AG08395 (cell line): ENCODE measurements around the gene UBQLN4.
"Not testable (repeated sequence)": the region's sequence is repeated elsewhere in the genome, so short reads cannot be mapped to it uniquely, and the experiment has no call there.

Source experiments
- DNase-seq: peaks from one replicate; pipeline ENCODE4 v3.0.0; 2012; ENCODE audit warnings: mixed read lengths, low spot score

UBQLN4 gene

DNA sequence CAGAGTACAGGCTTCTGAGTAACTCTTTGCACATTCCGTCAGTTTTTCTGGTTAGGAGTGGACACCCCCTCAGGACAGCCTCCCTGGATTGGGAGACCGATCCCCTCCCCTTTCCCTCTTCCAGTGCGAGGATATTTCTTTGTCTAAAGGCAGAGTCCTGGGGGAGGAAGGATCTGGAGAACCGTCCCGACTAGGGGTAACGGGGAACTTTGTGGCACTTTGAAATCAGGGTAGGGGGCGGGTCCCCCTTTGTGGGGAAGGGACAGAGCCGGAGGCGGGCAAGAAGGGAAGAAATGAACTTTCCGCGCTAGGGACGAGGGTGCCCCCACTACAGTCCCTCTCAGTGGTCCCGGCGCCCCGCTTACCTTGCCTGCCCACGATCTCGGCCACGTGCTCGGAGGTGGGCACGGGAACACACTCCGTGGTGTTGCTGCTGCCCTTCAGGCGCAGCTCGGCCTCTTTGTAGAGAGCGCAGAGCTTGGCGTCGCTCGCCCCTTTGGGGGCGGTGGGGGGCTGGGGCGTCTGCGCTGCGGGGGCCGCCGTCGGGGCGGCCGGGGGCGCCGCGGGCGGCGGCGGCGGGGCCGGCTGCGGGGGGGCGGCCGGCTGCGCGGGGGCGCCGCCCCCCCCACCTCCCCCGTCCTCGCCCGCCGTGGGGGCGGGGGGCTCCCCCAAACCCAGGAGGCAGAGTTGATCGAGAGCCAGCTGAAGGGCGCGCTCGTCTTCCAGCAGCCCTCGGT is 27.8 kb upstream of the UBQLN4 start:
- DNase-seq = no peak

DNA sequence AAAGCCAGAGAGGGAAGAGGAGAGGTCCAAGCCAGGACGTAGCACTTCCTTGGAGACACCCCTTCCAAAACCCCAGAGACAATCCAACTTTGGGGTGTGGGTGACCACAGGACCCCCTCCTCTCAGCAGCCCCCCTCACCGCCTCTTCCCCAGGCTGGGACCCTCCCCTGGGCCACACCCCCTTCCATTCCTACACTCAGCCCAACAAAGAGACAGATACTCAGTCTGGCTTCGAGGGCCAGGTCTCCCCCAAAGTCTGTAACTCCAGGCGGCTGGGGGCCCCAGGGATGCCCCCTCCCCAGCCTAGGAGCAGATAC is 27.2 kb upstream of the UBQLN4 start:
- DNase-seq = no peak

DNA sequence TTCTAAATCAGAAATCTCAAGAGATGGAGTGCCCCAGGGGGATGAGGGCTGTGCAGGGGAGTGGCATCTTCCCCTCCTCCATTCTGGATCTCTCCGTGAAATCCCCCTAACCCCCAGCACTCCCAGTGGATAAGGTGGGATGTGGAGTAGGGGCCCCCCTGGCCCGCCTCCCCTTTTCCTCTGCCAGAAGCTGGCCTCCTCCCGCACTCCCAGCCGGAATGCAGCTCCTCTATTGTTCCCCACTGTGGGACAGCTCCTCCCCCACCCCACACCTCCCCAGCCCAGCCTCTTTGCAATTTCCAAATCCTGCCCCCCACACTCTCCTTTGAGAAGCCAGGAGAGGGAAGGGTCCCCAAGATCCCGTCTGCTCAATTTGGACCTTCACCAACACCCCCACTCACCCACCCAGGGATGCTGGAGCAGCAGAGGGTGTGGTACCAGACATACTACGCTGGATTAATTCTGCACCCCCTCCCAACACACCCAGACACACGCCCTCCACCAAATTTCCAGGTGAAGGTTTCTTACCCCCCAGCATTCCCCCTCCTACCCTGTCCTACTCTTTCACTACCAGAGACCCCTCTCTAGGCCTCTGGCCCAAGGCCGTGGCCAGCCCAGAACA is 26.8 kb upstream of the UBQLN4 start:
- DNase-seq = no peak

DNA sequence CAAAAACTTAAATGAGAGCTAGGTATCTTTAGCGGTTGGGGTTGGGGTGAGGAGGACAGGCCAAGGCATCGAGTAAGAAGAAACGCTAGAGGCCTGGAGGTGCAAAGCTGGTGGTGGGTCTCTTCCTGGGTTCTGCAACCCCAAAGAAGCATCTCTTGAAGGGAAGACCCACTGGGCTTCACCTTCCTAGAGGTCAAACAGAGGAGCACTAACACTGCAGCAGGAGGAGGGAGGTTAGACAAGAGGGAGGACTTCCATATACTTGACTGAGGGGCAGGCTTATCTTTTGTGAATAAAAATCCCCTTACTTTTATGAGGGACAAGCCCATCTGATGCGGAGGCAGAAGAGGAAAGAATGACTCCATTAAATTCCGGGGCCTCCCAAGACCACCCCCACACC is 26.2 kb upstream of the UBQLN4 start:
- DNase-seq = no peak

DNA sequence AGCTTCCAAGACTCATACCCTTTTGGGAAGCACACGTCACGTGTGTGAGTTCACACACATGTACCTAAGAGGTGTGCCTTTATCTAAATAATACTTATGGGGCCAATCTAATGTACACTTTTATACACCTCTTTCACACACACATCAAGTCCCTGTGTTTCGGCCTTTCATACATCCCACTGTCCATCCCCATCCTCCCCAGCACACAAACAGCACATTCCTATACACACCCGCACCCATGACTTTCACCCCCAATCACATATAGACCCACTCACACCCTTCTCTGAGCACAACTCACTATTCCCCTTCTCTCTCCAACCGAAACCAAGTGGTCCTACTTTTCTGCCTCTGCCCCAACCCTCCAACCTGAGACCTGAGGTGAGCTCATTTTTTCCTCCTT is 25.1 kb upstream of the UBQLN4 start:
- no peak for DNase-seq

DNA sequence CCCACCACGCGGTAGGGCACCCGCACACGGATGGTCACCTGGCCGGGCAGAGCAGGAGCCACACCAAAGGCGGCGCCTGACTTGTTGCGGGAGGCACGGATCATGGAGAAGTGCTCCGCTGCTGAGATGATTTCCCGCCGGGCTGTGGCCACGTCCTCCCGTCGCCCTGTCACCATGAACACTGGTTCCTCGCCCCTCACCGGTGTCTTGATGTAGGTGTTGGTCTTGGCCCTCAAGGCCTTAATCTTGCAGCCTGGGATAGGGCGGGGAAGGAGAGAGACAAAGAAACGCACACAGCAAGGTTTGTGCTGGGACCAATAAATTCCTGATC is 23.8 kb upstream of the UBQLN4 start:
- DNase-seq = no peak

DNA sequence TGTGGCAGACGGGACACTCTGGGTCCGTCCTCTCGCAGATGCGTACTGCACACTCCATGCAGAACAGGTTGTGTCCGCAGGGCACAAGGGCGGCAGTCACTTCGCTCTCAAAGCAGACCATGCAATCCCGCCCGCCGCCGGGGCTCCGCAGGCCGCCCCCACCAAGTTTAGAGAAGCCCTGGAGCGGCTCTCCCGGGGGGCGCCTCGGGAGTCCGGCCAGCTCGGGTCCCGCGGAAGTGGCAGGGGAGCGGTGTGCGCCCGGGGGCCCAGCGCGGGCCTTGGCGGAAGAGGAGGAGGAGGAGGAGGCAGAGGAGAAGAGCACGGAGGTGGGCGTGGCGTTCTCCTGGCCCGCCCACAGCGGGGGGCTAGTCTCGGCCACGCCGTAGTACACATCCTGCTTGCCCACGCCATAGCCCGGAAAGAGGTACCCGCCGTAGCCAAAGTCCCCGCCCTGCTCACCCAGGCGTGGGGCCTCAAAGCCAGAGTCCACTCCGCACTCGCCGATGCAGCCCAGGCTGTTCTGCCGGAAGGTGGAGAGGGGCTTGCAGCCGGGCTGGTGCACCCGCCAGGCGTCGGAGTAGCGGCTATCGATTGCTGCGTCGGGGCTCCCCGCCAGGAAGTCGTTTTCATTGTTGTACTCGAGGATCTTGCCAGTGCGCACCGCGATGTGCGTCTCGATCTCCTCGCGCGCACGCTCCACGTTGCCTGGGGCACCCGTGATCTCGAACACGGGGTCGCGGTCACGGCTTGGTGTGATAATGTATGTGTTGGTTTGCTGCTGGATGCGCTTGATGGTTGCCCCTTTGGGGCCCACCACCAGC is 23.2 kb upstream of the UBQLN4 start:
- no peak for DNase-seq

DNA sequence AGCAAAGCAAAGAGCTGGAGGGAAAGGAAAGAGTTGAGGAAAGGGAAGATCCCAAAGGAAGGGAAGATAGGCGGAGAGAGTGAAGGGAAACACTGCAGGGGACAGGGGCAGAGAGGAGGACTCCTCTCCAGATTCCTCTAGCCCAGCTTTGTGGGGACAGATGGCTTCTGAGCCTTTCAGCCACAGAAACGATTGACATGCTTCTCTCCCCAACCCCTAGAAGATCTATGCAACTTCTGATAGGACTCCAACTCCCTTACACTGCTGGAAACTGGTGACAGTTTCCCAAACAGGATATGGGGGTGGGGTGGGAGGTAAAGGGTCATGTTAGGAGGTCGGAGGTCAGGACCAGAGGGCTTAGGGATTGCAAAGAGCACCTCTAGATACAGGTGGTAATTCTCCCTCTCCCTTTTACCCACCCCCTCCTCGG is 22.2 kb upstream of the UBQLN4 start:
- no peak for DNase-seq

DNA sequence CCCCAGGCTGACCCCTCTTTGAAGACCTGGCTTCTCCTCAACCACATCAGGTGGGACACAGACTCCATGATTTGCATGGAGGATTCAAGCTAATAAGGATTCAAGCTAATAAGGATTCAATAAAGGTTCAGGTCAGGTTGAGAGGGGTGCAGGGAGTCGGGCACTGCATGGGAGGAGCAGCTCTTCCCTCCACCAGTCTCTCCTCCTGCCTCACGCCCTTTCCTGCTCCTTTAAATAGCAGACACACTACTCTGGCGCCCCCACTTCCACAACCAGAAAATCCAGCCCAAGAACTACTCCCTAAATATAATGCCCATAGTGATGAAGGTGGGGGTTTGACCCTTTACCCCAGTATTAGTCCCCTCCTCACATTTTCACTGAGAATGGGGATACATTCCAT is 21.6 kb upstream of the UBQLN4 start:
- DNase-seq = no peak

DNA sequence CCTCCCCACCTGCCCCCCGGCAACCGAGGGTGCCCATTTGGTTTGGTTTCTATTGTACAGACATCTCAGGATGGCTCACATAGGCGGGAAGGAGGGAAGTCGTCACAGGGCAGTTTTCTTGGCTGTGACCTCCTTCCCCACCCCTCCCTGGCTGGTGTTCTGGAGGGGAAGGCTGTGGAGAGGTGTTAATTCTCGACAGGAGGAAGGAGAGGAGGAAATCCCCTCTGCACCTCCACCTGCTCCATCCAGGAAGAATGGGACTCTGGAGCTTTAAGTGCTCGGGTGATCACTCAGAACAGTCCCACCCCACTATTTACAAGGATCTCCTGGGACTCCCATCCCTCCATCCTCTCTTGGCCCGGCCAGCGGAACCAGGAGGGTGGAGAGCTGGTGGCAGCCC is 21.1 kb upstream of the UBQLN4 start:
- DNase-seq = no peak

DNA sequence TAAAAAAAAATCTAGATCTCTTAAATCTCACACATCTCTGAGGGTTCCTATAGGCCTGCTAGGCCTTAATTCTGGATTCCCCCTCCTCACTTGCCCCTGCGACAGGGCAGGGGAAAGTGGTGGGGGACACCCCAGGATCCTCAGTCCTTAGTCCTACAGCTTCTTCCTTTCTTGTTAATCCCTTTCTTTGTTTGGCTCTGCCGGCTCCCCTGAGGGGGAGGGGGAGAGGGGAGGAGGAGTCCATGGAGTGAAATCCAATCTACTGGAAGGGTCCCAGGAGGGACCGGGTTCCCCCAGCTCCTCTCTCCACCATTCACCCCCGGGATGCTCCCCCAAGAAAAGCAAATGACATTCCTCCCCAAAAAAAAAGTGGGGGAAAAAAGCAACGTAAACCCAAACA is 20.1 kb upstream of the UBQLN4 start:
- DNase-seq = no peak

DNA sequence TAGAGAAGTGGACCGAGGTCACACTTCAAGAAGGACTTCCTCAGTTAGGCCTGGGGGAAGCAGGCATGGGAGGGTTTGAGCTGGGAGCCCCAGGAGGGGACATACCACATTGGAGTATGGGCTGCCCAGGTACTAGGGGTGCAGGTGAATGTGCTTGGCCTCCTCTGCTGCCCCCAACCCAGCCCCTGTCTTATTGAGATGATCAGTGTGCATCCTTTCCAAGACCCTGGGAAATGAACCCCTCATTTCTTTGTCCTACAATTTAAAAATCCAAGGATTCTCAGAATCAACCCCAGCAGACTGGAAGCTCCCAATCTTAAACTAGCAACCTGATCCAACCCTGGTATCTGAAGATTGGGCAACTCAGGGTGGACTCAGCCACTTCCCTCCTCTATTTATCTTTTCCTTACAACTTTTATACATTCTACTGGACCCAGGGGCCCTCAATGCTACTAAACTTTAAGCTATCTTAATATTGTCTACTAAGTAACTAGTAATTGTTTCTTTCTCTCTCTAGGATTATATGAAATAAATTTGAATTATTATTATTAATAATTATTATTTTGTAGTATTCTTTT is 19.6 kb upstream of the UBQLN4 start:
- DNase-seq = no peak

DNA sequence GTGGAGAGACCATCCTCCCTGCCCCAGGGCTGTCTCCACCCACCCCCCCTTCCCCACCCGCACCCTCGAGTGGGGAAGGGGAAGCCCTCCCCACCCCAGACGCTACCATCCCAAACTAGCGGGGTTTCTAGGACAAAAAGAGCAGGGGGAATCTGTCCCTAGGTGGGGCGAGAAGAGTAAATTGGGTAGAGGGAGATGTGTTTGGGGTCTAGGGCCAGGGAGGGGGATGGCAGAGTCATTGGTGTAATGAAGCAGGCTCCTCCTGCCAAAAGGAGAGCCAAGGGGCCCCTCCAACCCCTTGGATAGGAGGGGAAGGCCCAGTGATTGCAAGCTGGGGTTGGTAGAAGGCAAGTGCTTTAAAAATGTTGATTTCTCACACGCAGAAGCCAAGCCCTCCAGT is 18.7 kb upstream of the UBQLN4 start:
- DNase-seq = no peak

DNA sequence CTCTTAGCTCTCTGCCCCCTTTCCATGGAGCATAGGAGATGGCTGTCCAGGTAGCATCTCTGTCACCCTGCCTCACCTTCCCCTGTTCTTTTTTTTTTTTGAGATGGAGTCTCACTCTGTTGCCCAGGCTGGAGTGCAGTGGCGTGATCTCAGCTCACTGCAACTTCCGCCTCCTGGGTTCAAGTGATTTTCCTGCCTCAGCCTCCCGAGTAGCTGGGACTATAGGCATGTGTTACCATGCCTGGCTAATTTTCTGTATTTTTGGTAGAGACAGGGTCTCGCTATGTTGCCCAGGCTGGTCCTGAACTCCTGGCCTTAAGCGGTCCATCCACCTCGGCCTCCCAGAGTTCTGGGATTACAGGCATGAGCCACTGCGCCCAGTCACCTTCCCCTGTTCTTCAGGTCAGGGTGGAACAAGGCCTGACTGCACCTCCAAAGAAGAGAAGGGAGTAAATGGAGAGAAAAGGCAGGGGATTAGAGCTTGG is 17.8 kb upstream of the UBQLN4 start:
- not testable (repeated sequence) for DNase-seq

DNA sequence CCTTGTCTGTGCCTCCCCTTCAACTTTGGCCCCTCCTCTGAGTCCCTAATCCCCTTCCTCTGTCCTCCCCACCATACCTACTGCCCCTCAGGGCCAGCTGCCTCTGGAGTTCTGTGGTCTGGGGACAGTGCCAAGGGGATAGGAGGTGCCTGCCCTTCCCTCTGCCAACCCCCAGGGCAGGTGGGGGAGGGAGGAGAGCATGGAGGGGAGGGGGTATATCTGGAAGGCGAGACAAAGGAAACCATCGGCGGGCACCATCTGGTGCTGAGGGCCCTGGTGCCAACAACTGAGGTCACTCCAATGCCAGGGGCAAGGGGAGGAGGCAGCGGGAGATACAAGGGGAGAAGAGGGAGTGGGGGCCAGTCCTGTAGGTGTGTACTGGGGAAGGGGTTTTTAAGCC is 16.9 kb upstream of the UBQLN4 start:
- DNase-seq = no peak

DNA sequence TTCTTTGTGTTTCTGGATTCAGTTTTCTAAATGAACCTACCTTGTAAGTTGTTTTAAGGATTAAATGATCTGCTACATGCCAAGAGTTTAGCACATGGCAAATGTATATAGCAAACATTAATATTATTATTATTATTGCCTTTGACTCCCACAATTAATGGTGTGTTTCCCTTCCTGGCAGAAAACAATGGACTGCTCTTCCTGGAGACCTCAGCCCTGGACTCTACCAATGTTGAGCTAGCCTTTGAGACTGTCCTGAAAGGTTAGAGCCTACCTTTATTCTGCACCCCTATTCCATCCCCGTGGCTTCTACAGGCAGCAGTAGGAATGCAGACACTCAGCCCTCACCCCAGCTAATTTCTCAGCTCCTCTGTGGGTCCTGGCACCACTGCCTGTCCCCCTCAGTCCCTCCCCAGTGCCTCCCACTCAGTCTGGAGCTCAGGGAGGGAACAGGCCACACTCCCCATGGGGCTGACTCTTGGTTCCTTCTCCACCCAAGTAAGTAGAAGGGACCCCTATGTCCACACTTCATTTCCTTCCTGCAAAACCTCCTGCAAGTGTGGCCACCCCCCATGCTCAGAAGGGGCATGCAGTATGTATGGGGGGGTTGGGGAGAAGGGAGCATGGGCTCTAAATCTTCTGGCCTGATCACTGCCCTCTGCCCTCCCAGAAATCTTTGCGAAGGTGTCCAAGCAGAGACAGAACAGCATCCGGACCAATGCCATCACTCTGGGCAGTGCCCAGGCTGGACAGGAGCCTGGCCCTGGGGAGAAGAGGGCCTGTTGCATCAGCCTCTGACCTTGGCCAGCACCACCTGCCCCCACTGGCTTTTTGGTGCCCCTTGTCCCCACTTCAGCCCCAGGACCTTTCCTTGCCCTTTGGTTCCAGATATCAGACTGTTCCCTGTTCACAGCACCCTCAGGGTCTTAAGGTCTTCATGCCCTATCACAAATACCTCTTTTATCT is 16.2 kb upstream of the UBQLN4 start:
- DNase-seq = no peak

DNA sequence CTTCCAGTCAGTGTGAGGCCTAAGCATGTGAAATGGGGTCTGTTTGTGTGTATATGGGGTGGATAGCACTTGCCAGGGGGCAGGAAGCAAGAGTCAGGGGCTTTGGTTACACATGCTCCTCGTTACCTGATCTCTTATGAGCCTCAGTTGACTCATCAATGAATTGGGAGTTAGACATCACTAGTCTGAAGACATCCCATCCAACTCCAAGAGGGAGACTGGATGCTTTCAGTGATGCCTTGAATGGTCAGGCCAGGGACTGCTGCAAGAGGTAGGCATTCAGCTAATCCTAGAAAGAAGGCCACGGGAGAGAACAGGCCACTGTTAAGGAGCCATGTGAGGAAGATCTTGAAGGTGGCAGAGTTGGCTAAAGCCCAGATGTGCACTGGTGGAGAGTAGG is 13.7 kb upstream of the UBQLN4 start:
- DNase-seq = no peak

DNA sequence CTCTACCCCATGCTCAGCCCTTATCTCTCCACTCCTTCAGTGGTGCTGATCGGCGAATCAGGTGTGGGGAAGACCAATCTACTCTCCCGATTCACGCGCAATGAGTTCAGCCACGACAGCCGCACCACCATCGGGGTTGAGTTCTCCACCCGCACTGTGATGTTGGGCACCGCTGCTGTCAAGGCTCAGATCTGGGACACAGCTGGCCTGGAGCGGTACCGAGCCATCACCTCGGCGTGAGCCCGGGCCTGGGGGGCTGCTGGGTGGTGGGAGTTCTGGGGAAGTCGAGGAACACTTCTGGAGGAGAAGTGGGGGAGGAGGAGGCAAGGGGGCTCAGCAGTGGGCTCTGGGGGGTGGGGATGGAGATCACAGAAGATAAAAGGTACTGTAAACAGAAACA is 12.3 kb upstream of the UBQLN4 start:
- no peak for DNase-seq

DNA sequence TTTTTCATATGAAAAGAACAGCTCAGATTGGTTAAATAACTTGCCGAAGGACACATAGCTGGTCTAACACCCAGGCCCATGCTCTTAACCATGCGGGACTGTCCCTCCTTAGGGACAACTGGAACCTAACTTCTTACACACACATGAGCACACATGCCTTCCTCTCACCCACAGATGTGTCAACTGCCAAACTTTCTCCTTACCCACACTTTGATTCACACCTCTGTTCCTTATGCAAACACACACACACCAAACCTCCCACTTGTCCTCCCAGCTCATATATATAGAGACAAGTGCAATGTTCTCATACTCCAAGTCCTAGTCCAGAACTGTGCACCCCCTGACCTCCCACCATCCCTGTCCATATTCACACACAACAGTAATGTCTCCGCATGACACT is 11.6 kb upstream of the UBQLN4 start:
- no peak for DNase-seq

DNA sequence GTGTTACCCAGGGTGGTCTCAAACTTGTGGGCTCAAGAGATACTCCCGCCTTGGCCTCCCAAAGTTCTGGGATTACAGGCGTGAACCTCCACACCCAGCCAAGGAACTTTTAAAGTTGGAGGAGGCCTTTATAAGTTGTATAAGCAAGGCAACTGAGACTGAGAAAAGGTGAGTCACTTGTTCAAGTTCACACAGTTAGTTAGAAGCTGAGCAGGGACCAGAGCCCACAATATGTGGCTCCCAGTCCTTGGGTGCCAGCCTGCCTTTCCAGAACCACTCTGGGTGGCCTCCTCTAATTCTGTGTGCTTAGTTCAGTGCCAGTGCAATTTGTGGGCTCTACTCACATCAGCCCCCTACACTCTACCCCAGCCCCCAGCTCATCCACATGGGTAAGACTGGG is 11.0 kb upstream of the UBQLN4 start:
- no peak for DNase-seq

DNA sequence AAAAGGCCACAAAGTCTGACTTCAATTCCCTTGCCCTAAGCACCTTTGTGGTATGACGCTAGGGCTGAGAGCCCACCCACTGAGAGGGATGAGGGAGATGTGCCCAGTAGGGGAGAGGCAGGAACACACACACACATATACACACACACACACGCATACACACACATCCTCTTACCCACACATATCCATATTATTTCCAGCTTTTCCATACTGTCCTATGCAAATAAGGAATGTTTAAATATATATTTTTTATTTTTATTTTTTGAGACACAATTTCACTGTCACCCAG is 10.3 kb upstream of the UBQLN4 start:
- no peak for DNase-seq

DNA sequence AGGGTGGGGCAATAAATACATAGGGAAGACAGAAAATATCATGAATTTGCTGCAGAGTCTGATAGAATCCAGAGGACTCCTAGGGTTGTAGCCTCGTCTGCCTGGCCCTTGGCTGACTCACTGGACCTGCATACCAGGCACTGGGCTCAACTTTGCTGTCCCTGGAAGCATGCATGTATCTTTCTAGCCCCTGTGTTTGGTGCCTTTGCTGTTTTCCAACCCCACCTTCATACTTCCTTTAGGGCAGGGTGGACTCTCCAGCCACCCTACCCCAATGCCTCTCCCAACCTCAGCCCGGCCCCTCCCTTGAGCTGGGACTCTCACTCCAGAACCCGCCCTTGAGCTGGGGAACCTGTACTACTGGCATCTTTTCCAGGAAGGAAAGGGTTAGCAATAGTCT is 8.6 kb upstream of the UBQLN4 start:
- DNase-seq = no peak
